ENCODE results near the gene NTM.

DNA sequence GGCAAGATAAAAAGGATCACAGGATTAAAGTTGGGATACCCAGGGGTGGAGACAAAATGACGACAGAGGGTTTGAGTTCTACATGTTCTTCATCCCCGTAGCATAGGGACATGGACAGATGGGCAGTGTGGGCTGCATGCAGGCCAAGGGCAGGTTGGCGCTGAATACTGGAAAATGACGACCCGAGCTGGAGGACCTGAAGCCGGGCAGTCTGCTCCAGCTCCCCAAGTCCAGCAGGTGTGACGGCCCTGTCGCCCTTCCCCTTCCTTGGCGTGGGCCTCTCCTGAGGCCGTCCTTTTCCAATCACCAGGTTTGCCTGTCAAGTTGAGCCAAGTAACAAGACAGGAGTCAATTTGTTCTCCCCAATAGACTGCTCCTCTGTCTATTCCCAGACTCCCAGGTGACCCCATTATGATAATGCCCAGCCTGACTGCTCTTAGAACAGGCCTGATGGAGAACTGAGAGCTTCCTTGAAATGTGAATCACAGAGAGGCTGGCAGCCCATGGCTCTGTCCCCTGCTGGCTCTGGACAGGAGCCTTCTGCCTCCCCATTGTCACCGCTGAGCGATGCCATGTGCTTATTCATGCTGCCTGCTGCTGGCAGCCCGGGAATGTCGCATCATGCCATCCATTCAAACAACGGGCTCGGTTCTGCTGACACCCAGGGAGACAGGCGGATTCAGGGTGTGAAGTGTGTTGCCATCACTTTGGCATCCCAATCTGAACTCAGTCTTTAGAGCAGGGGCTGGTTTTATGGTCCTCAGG is 392.1 kb downstream of the NTM start:
- TF ChIP-seq, protein P1, sequence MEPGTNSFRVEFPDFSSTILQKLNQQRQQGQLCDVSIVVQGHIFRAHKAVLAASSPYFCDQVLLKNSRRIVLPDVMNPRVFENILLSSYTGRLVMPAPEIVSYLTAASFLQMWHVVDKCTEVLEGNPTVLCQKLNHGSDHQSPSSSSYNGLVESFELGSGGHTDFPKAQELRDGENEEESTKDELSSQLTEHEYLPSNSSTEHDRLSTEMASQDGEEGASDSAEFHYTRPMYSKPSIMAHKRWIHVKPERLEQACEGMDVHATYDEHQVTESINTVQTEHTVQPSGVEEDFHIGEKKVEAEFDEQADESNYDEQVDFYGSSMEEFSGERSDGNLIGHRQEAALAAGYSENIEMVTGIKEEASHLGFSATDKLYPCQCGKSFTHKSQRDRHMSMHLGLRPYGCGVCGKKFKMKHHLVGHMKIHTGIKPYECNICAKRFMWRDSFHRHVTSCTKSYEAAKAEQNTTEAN (CRISPR knock-in tag; IDR thresholded peaks at IDR 0.05), result no peak
- TF ChIP-seq, protein P2, sequence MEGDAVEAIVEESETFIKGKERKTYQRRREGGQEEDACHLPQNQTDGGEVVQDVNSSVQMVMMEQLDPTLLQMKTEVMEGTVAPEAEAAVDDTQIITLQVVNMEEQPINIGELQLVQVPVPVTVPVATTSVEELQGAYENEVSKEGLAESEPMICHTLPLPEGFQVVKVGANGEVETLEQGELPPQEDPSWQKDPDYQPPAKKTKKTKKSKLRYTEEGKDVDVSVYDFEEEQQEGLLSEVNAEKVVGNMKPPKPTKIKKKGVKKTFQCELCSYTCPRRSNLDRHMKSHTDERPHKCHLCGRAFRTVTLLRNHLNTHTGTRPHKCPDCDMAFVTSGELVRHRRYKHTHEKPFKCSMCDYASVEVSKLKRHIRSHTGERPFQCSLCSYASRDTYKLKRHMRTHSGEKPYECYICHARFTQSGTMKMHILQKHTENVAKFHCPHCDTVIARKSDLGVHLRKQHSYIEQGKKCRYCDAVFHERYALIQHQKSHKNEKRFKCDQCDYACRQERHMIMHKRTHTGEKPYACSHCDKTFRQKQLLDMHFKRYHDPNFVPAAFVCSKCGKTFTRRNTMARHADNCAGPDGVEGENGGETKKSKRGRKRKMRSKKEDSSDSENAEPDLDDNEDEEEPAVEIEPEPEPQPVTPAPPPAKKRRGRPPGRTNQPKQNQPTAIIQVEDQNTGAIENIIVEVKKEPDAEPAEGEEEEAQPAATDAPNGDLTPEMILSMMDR (IDR thresholded peaks at IDR 0.05), result no peak; the same call in none of the 2 replicates
